Left hindlimb (tissue), 1 donor: ENCODE data around the gene ASPHD2.
"Not testable (repeated sequence)": the region's sequence is repeated elsewhere in the genome, so short reads cannot be mapped to it uniquely, and the experiment has no call there.

ENCODE experiments used
- DNase-seq: peaks from one replicate; pipeline ENCODE4 v3.0.0-alpha.2; 2018

Gene ASPHD2

GRCh38 chr22:26416670-26417276, 12.3 kb upstream of the ASPHD2 start:
- peak; percentile 74 for DNase-seq

- no peak for DNase-seq
Measured at GRCh38 chr22:26417406-26417805, 11.7 kb upstream of the ASPHD2 start.

GRCh38 chr22:26418620-26419019, 10.4 kb upstream of the ASPHD2 start:
- no peak for DNase-seq

- DNase-seq, result no peak
Measured at GRCh38 chr22:26426924-26427323, 2.1 kb upstream of the ASPHD2 start.

- DNase-seq, result no peak
Measured at GRCh38 chr22:26429458-26430286, 612 bp downstream of the ASPHD2 start.

- no peak for DNase-seq
Measured at GRCh38 chr22:26430600-26430999, 1.5 kb downstream of the ASPHD2 start.

GRCh38 chr22:26431261-26431995, 2.4 kb downstream of the ASPHD2 start:
- no peak for DNase-seq

GRCh38 chr22:26432619-26433311, 3.7 kb downstream of the ASPHD2 start:
- DNase-seq, result no peak

GRCh38 chr22:26433805-26434204, 4.7 kb downstream of the ASPHD2 start:
- no peak for DNase-seq

- no peak for DNase-seq
Measured at GRCh38 chr22:26435327-26436093, 6.5 kb downstream of the ASPHD2 start.

- no peak for DNase-seq
Measured at GRCh38 chr22:26436903-26437515, 7.9 kb downstream of the ASPHD2 start.

- DNase-seq, result no peak
Measured at GRCh38 chr22:26437694-26438392, 8.8 kb downstream of the ASPHD2 start.

- not testable (repeated sequence) for DNase-seq
Measured at GRCh38 chr22:26438776-26439175, 9.7 kb downstream of the ASPHD2 start.

- no peak for DNase-seq
Measured at GRCh38 chr22:26439559-26439958, 10.5 kb downstream of the ASPHD2 start.

- DNase-seq, result no peak
Measured at GRCh38 chr22:26442086-26442756, 13.2 kb downstream of the ASPHD2 start.

- DNase-seq, result no peak
Measured at GRCh38 chr22:26443901-26444690, 15.0 kb downstream of the ASPHD2 start.

- DNase-seq, result no peak
Measured at GRCh38 chr22:26444777-26445176, 15.7 kb downstream of the ASPHD2 start.

- no peak for DNase-seq
Measured at GRCh38 chr22:26445577-26446275, 16.7 kb downstream of the ASPHD2 start.
